GM12872 (cell line): ENCODE data around the gene GPR162.

Experiments
- CTCF ChIP-seq: IDR thresholded peaks from 3 replicates; pipeline ENCODE4 v1.5.1; 2011; ENCODE audit warnings: low read depth, mild to moderate bottlenecking, low read length, moderate library complexity; ENCODE audit not compliant: insufficient read depth

The GPR162 gene

GRCh38 chr12:6783828-6784227 is 37.8 kb upstream of the GPR162 start:
- no peak for TF ChIP-seq CTCF

GRCh38 chr12:6784296-6784695 is 37.3 kb upstream of the GPR162 start:
- no peak for TF ChIP-seq CTCF

- no peak for TF ChIP-seq CTCF
These were observed 36.9 kb upstream of the GPR162 start for GRCh38 chr12:6784761-6785160.

- TF ChIP-seq CTCF, result no peak
These were observed 35.1 kb upstream of the GPR162 start for GRCh38 chr12:6786416-6787094.

GRCh38 chr12:6787309-6787708 is 34.3 kb upstream of the GPR162 start:
- no peak for TF ChIP-seq CTCF

GRCh38 chr12:6788972-6789924 is 32.4 kb upstream of the GPR162 start, which contains the start of gene CD4:
Gene CD4, plus strand, starts transcription at chr12:6789528. Its CDS starts 10,611 bp downstream, at chr12:6800139.
- TF ChIP-seq CTCF, result no peak

- no peak for TF ChIP-seq CTCF
These were observed 31.0 kb upstream of the GPR162 start for GRCh38 chr12:6790496-6791150.
